HUES48 (cell line): Measurements from ENCODE around the gene HTN3.
"Not testable (repeated sequence)": the region's sequence is repeated elsewhere in the genome, so short reads cannot be mapped to it uniquely, and the experiment has no call there.

Experiments
- H3K27ac ChIP-seq: one replicate; pipeline ENCODE4 v1.7.0; 2013; ENCODE audit warnings: low read depth, low read length, inconsistent platforms
- H3K27me3 ChIP-seq: 2 replicates; pipeline ENCODE4 v1.6.1; 2013; ENCODE audit warnings: mild to moderate bottlenecking, low read length; ENCODE audit not compliant: control insufficient read depth, insufficient read depth
- H3K36me3 ChIP-seq: 2 replicates; pipeline ENCODE4 v1.6.1; 2013; ENCODE audit warnings: low read length; ENCODE audit not compliant: control insufficient read depth, insufficient read depth
- H3K4me1 ChIP-seq: 2 replicates; pipeline ENCODE4 v1.6.1; 2013; ENCODE audit warnings: mild to moderate bottlenecking, low read length; ENCODE audit not compliant: control insufficient read depth, insufficient read depth
- H3K4me3 ChIP-seq: 2 replicates; pipeline ENCODE4 v1.5.1; 2013; ENCODE audit warnings: mild to moderate bottlenecking, low read depth, low read length
- H3K9ac ChIP-seq: 2 replicates; pipeline ENCODE4 v1.6.1; 2013; ENCODE audit warnings: mild to moderate bottlenecking, low read depth, low read length, moderate library complexity
- H3K9me3 ChIP-seq: 2 replicates; pipeline ENCODE4 v1.6.1; 2013; ENCODE audit warnings: low read length; ENCODE audit not compliant: control insufficient read depth, insufficient read depth

HTN3 gene

DNA sequence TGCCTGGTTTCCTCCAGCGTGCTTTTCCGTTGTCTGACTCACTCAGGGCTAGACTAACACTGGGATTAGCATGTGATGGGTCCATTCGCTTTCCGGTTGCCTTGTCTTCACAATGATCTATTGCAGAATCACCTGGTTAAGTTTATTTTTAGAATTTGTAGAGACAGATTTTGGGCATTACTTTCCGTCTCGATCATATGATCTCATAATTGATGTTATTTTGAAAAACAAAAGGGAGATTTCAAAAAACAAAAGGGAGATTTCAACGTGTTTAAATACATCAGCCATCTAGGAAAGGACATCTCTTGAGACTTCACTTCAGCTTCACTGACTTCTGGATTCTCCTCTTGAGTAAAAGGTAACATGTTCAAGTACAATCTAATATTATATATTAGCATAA, at the start of gene HTN3:
HTN3 (plus strand) TSS at position 301 of the 400 bp plus-strand sequence. CDS start 2,282 bp downstream, outside the sequence.
- H3K36me3 ChIP-seq, H3K27ac ChIP-seq, H3K4me1 ChIP-seq, H3K9me3 ChIP-seq, H3K4me3 ChIP-seq, H3K9ac ChIP-seq, H3K27me3 ChIP-seq: not testable (repeated sequence)

DNA sequence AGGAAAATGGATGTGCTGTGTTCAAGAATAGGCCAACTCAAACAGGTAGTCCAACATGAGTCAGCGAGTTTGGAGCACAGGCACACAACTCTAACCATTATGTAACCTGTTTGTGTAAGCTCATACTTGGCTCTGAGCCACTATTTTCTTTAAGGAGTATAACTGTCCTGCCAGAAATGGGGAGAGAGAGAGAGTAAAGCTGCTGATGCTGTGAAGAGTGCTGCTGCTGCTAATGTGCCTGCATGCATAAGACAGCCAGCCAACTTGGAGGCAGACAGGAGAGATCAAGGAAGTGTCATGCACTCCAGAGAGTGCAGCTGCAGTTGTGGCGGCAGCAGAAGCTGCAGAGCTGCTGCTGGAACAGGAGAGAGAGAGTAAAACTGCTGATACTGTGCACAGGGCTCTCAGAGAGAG, 44.2 kb upstream of the HTN3 start:
- Histone ChIP-seq H3K4me3 (no peak overlapping the region), H3K27ac (no peak overlapping the region), H3K9me3 (no peaks in the 10 kb centered on the region), H3K4me1 (no peaks in the 10 kb centered on the region), H3K27me3 (no peaks in the 10 kb centered on the region), H3K36me3 (no peaks in the 10 kb centered on the region), H3K9ac (no peak overlapping the region)

DNA sequence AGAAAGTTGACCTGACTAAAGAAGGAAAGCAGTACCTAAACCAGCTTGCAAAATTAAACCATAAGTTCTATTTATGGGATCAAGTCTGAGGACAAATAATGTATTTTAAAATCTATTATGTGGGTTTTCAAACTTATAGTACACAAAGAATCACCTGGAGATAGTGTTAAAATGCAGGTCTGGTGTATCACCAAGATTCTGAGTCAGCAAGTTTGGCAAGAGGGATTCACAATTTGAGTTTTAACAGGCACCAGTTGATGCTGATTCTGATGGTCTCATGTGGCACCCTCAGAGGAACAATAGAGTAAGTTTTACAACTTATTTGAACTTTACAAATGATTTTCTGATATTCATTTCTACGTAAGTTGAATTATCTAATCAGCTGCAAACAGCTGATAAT, 41.6 kb upstream of the HTN3 start:
- no peaks in the 10 kb centered on the region for H3K4me1 ChIP-seq
- H3K27me3 ChIP-seq: no peaks in the 10 kb centered on the region
- H3K27ac ChIP-seq: no peak overlapping the region
- no peak overlapping the region for H3K4me3 ChIP-seq
- H3K36me3 ChIP-seq: no peaks in the 10 kb centered on the region
- H3K9ac ChIP-seq: no peak overlapping the region
- H3K9me3 ChIP-seq: no peaks in the 10 kb centered on the region

DNA sequence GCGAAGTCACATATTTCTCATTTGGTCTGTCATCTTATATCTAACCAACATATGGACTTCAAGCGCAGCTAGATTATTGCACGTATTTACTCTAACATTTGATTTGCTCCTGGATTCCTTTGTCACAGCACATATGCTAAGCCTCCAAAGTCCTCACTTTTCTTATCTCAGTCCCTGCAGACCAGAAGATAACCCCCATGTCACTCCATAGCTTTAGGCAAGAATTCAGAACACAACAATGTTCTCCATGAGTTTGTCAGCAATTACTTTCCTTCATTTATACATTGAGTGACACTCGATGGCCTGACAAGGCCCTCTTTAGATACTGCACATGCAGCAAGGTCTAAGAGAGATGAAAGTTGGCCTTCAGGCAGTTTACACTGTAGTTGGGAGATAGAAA, 37.2 kb upstream of the HTN3 start:
- no peaks in the 10 kb centered on the region for H3K4me1 ChIP-seq
- no peak overlapping the region for H3K9ac ChIP-seq
- no peaks in the 10 kb centered on the region for H3K9me3 ChIP-seq
- H3K4me3 ChIP-seq: no peak overlapping the region
- no peaks in the 10 kb centered on the region for H3K27me3 ChIP-seq
- no peaks in the 10 kb centered on the region for H3K36me3 ChIP-seq
- H3K27ac ChIP-seq: no peak overlapping the region

DNA sequence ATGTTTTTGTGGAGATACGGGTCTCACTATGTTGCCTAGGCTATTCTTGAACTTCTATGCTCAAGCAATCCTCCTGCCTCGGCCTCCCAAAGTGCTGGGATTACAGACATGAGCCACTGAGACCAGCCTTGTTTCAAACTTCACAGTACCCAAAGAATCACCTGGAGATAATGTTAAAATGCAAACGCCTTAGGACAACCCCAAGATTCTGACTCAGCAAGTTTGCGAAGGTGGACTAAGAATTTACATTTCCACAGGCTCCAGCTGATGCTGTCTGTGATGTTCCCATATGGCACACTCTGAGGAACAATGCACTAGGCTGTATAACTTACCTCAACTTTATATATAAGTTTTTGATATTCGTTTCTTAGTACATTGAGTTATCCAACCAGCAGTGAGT, 33.5 kb upstream of the HTN3 start:
- Histone ChIP-seq H3K9ac (no peak overlapping the region), H3K4me3 (no peak overlapping the region), H3K27ac (no peak overlapping the region), H3K36me3 (no peaks in the 10 kb centered on the region), H3K9me3 (no peaks in the 10 kb centered on the region), H3K27me3 (no peaks in the 10 kb centered on the region), H3K4me1 (no peaks in the 10 kb centered on the region)

DNA sequence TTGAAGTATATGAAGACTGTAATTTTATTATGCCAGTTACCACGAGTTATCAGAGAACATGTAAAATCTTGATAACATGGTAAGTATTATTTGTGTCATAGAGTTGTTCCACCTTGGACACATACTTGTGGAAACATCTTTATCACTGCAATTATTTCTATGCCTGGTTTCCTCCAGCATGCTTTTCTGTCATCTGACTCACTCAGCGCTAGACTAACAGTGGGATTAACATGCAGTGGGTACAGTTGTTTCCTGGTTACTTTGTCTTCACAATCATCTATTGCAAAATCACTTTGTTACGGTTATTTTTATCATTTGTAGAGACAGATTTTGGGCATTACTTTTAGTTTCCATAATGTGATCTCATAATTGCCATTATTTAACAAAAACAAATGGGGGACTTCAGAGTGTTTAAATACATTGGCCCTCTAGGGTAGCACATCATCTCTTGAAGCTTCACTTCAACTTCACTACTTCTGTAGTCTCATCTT, 32.7 kb upstream of the HTN3 start, which contains the start of gene STATH:
STATH (plus strand) TSS at position 441 of the 491 bp plus-strand sequence. CDS start 2,472 bp downstream, outside the sequence.
- H3K4me1 ChIP-seq: no peaks in the 10 kb centered on the region
- no peaks in the 10 kb centered on the region for H3K27me3 ChIP-seq
- H3K9me3 ChIP-seq: no peaks in the 10 kb centered on the region
- no peak within 1 kb of the TSS for H3K4me3 ChIP-seq
- H3K27ac ChIP-seq: no peak within 1 kb of the TSS
- no peaks in the 10 kb centered on the region for H3K36me3 ChIP-seq
- no peak within 1 kb of the TSS for H3K9ac ChIP-seq

DNA sequence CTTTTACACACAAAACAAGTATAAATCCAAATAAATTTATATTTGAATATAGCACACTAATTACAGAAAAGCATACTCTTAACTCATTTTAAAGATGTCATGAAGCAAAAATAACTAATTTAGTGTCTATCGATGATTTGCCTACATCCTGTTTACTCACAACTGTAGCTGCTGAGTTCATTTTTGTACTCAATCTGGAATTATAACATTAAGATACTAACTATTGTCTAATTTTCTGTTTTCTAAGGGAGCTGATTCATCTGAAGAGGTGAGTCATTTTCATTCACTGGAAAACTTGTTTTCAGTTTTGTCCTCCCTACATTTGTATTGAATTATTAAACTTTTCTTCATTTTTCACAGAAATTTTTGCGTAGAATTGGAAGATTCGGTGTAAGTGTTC, 28.8 kb upstream of the HTN3 start:
- H3K27me3 ChIP-seq: no peaks in the 10 kb centered on the region
- no peaks in the 10 kb centered on the region for H3K9me3 ChIP-seq
- no peaks in the 10 kb centered on the region for H3K4me1 ChIP-seq

DNA sequence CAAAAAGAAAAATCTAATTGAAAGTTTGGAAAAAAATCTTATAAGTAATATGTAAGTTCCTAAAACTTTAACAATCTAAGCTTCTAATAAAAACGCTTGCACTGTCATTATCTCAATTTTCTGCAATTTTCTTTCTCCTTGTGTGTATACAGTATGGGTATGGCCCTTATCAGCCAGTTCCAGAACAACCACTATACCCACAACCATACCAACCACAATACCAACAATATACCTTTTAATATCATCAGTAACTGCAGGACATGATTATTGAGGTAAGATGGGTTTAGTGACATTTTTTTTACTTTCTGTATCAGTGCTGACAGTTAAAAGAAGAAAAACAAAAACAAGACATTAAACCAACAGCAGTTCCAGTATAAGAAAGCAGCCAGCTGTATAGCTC, 27.5 kb upstream of the HTN3 start:
- Histone ChIP-seq H3K27me3 (no peaks in the 10 kb centered on the region), H3K27ac (no peak overlapping the region), H3K36me3 (no peaks in the 10 kb centered on the region), H3K9me3 (no peaks in the 10 kb centered on the region), H3K4me3 (no peak overlapping the region), H3K4me1 (no peaks in the 10 kb centered on the region), H3K9ac (no peak overlapping the region)

More for the DNA sequence above, 28.8 kb upstream of the HTN3 start:
- Histone ChIP-seq H3K27ac (no peak overlapping the region), H3K9ac (no peak overlapping the region), H3K4me3 (no peak overlapping the region), H3K36me3 (no peaks in the 10 kb centered on the region)

DNA sequence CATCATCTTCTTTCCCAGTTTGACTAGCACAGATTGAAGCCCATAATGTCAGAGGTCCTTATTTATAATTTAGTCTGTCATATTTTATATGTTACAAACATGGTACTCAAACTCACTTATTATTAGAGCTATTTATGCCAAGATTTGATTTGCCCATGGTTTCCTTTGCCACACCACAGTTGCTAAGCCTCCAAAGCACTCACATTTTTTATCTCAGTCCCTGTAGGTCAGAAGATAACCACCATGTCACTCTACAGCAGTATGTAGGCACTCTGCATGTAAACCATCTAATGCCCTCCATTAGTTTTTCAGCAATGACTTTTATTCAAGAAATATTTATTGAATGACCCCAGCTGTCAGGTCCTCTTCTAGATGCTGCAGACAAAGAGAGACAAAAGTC, 25.8 kb upstream of the HTN3 start:
- Histone ChIP-seq H3K4me1 (no peaks in the 10 kb centered on the region), H3K36me3 (no peaks in the 10 kb centered on the region), H3K4me3 (no peak overlapping the region), H3K27ac (no peak overlapping the region), H3K9ac (no peak overlapping the region), H3K27me3 (no peaks in the 10 kb centered on the region), H3K9me3 (no peaks in the 10 kb centered on the region)

DNA sequence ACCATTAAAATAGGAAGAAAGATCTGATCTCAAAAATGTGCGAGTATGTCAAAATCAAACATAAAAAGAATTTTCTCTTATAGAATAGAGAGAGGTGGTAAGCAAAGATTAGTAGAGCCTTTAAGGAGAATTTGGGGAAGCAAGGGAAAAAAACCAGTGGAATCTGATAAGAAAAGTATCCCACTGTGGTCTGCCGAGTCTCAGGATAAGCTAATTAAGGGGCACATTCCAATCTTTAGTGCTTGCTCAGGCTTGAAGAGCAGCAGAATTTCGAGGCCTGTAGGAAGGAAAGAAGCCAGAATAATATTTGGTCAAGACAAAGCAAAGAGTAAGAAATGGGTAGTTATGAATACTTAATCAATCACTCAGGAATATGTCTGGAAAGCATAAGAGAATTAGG, 19.5 kb upstream of the HTN3 start:
- no peak overlapping the region for H3K9ac ChIP-seq
- no peaks in the 10 kb centered on the region for H3K36me3 ChIP-seq
- no peak overlapping the region for H3K27ac ChIP-seq
- no peaks in the 10 kb centered on the region for H3K27me3 ChIP-seq
- no peak overlapping the region for H3K4me3 ChIP-seq
- H3K4me1 ChIP-seq: no peaks in the 10 kb centered on the region
- 0 out of 2 replicates have a peak, but pooled peaks cover 2% of the 10 kb centered on the region for H3K9me3 ChIP-seq

DNA sequence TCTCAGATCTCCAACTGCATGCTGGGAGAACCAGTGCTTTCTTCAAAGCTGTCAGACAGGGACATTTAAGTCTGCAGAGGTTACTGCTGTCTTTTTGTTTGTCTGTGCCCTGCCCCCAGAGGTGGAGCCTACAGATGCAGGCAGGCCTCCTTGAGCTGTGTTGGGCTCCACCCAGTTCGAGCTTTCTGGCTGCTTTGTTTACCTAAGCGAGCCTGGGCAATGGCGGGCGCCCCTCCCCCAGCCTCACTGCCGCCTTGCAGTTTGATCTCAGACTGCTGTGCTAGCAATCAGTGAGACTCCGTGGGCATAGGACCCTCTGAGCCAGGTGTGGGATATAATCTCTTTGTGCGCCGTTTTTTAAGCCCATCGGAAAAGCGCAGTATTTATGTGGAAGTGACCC, 9.3 kb upstream of the HTN3 start:
- not testable (repeated sequence) for H3K27ac ChIP-seq, H3K4me1 ChIP-seq, H3K9me3 ChIP-seq, H3K27me3 ChIP-seq, H3K36me3 ChIP-seq, H3K9ac ChIP-seq
- 0 out of 2 replicates have a peak overlapping the region, but pooled peaks have one; percentile 13 for H3K4me3 ChIP-seq

DNA sequence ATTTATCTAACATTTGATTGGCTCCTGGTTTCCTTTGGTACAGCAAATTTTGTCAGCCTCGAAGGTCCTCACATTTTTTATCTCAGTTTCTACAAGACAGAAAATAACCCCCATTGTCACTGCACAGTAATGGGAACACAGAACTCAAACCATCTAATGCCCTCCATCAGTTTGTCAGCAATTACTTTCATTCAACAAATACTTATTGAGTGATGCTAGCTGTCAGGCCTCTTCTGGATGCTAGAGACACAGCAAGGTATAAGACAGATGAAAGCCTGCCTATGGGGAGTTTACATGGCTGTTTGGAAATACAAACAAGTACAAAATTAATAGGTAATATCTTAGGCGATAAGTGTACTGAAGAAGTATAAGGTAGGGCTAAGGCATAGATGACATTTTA, 5.0 kb upstream of the HTN3 start:
- Histone ChIP-seq H3K4me1 (no peaks in the 10 kb centered on the region), H3K4me3 (no peak overlapping the region), H3K9ac (no peak overlapping the region), H3K9me3 (no peaks in the 10 kb centered on the region), H3K27ac (no peak overlapping the region), H3K36me3 (no peaks in the 10 kb centered on the region), H3K27me3 (no peaks in the 10 kb centered on the region)
